Stimulated activated CD4-positive, alpha-beta T cell treated with anti-CD3 and anti-CD28 coated beads, Interleukin-12 subunit alpha, Interleukin-12 subunit beta, amount 100 ng/mL, for 48 hours (primary cell): Measurements from ENCODE around the gene OR5B12.
"Not testable (repeated sequence)": the region's sequence is repeated elsewhere in the genome, so short reads cannot be mapped to it uniquely, and the experiment has no call there.

ENCODE experiments used
- DNase-seq, 3 donors: peaks; one replicate each; pipeline ENCODE4 v3.0.0-alpha.2; 2020; ENCODE audit warnings: low read depth in 2 of 3, low spot score in 1 of 3

Gene OR5B12

DNA sequence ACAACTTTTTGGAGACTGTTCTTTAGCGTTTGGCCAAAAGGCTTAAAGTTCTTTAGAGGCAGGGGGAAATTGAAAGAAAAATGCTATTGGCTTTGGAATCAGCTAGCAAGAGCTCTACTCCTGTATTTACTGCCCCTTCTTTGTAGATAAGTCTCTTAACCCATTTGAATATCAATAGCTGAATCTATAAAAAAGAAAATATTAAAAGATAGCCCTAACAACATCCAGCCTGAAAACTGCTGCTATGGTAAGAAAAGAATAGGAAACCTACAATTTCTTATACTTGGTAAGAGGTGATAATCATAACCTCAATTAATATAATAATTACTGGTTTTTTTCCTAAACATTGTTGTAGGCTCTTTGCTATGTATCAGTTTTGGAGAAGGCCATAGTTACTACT lies at the start of gene OR5B12:
Gene OR5B12 (minus strand): TSS at position 101 of the 400 bp plus-strand sequence. CDS start 2,085 bp downstream, outside the sequence.
- no peak for DNase-seq

DNA sequence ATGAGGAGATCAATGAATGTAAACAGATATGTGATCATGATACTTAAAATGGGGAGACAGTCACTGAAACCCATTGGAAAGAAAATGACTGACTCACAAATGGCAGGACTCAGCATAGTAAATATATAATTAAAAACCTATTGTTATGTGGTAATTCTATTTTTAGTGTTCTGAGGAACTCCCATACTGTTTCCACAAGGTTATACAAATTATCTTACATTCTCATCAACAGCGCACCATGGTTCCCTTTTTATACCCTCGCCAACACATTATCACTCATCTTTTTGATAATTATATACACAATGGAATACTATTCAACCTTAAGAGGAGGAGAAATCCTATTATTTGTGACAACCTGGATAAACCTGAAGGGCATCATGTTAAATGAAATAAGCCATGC lies 48.8 kb upstream of the OR5B12 start:
- DNase-seq: no peak

DNA sequence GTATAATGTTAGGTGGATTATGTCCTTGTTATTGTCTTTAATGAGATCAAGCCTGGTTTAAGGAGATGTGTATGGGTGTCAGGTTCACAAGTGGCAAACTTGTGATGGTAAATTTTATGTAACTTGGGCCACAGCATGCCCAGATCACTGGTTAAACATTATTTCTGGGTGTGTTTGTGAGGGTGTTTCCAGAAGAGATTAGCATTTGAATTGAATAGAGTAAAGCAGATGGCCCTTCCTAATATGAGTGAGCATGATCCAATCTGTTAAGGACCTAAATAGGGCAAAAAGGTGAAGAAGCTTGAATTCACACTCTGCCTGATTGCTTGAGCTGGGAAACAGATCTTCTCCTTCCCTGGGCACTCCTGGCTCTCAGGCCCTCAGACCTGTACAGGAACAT lies 45.1 kb upstream of the OR5B12 start:
- no peak for DNase-seq

DNA sequence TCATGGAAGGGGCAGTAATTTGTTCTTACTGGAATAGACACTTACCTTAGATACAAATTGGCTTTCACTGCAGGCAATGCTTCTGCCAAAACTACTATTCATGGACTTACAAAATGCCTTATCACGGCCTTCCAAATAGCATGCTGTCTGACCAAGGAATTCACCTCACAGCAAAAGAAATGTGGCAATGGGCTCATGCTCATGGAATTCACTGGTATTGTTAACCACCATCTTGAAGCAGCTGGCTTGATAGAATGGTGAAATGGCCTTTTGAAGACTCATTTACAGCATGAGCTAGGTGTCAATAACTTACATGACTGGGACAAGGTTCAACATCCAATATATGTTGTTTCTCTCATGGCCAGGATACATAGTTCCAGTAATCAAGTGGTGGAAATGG lies 43.9 kb upstream of the OR5B12 start:
- no peak for DNase-seq

DNA sequence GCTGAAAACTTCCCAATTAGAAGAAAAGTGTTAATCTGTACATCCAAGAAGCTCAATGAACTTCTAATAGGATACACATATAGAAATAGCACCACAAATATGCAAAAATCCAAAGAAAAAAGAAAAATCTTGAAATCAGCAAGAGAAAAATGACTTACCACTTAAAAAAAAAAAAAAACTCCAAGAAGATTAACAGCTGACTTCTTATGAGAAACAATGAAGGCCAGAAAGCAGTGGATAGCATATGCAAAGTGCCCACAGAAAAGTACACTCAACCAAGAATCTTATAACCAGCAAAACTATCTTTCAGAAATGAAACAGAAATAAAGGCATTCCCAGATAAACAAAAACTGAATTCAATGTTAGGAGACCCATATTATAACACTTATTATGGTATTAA lies 29.9 kb upstream of the OR5B12 start:
- DNase-seq: no peak

DNA sequence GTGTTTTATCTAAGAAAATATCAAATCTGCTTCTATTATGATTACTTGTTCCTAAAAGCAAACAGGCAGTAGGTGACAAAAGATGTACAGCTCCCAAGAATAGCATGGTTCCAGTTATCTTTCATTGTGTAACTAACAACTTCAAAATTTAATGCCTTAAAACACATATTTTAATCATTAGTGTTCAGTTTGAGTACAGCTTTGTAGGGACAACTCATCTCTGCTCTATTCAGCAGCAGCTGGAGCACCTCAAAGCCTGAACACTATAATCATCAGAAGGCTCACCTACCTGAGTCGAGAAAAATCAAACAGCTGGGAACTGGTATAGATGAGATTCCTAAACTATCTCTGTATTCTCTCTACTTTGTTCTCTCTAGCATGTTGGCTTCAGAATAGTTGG lies 24.3 kb upstream of the OR5B12 start:
- DNase-seq: no peak

DNA sequence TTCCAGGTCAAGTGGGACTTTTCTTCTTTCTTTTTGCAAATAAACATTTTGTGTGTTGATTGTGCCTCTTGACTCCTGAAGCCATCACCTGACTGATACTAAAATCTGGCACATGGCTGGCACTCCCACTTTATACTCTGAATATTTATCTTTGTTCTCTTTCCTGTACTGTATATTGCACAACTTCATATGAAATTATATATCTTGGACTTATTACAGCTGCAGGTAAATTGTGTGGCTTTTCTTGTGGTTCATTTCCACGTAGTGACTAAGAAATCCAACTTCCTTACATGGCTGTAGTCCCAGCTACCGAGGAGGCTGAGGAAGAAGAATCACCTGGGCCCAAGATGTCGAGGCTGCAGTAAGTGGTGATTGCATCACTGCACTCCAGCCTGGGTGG lies 23.7 kb upstream of the OR5B12 start:
- DNase-seq: no peak

DNA sequence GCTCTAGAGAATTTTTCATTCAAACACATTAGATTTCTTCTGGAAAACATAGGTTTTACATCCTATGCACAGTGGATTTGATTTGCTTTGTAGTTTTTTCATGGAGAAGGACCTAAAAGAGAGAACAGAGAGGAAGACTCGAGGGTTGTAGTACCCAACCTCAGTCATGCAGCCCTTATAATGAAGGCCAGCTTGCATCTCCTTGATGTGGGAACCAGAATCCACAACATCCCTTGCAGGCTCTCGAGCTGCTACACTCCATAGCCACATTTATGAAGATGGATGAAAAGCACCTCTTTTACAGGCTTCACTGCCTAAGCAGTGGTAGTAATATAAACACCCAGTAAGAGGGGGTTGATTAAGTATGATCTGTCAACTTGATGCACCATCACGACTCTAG lies 9.5 kb upstream of the OR5B12 start:
- DNase-seq: no peak

DNA sequence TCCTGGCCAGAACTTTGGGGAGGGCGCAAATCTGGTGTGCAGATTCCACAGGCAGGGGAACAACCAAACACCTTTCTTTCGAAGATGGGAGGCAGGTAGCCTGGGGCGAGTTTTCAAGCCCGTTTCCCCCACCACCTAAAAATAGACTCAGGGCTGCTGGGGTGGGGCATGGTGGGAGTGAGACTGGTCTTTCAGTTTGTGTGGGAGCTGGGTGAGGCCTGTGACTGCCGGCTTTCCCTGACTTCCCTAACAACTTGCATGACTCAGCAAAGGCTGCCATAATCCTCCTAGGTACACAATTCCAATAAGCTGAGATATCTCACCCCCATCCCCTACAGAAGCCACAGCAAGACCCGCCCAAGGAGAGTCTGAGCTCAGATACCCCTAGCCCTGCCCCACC lies 4.3 kb upstream of the OR5B12 start:
- no peak for DNase-seq

DNA sequence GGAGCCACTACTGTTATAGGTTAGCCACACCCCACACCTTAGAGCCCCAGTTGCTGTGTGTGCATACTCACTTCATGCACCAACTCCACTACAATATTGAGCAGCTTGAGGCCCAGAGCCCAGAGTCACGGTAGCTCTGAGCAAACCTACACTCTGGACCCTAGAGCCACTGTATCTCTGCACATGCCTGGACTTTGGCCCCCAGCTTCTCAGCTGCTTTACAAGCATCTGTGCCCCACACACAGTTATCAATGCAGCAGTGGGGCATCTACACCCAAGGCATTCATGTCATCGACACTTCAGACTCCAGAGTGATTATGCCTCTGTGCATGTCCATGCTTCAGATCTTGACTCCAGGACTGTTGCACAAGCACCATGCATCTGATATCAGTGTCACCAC lies 2.3 kb upstream of the OR5B12 start:
- DNase-seq: no peak

DNA sequence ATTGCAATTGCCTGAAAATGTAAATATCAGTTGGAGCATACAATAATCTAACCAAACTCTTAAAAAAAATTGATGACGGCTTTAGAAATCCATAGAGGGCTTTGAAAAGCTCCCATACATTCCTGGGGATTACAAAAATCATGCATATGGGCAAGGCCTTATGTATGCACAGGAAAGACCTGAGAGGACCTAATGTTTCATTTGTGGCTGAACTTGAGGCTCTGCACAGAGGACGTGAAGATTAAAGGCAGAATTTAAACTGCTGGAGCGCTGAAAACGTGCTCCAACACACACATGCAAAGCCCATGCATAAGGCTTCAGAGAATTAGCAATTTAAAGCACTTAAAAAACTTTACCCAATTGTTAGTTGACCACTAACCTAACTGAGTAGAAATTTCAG lies 3.5 kb downstream of the OR5B12 start:
- DNase-seq: no peak

DNA sequence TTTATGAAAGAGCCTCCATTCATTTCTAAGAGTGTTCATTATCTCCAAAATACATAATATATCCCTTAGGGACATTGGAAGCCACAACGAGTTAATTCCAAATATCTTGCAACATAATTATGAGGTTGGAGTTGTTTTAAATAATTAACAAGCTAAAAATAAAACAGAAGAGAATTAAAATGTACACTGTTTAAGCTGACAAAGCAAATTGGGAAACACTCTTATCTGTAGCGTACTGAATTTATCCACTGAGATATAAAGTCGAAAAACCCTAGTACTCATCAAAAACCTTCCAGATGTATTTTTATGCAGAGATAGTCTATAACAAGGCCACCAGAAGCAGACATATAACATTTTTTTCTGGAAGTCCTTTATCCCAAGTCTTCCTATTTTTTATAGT lies 7.8 kb downstream of the OR5B12 start:
- no peak for DNase-seq

DNA sequence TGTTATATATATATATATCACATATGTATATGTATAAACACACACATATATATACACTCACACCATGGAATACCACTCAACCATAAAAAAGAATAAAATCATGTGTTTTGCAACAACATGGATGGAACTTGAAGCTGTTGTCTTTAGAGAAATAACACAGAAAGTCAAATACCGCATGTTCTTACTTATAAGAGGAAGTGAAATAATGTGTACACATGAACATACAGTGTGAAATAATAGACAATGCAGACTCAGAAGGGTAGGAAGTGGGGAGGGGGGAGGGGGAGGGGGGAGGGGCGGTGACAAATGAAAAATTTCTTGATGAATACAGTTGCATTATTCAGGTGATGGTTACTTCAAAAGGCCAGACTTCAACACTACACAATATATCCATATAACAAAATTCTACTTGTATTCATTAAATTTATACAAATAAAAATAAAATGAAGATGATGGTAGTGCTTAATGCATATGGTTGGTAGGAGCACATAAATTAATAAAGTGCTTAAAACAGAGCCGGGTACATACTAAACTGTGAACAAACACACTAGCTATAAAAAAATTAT lies 8.3 kb downstream of the OR5B12 start:
- no peak for DNase-seq

DNA sequence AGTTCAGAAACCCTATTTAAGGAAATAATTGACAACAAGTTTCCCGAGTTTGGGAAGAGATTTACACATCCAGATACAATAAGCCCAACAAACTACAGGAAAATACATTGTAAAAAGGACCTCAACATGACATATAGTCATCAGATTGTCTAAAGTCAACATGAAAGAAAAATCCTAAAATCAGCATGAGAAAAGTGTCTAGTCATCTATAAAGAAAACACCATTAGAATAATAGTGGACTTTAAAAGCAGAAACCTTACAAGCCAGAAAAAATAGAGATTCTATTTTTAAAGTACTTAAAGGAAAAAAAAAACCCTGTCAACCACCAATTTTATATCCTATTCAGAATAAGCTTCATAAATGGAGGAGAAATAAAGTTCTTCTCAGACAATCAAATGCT lies 12.8 kb downstream of the OR5B12 start:
- DNase-seq: no peak

DNA sequence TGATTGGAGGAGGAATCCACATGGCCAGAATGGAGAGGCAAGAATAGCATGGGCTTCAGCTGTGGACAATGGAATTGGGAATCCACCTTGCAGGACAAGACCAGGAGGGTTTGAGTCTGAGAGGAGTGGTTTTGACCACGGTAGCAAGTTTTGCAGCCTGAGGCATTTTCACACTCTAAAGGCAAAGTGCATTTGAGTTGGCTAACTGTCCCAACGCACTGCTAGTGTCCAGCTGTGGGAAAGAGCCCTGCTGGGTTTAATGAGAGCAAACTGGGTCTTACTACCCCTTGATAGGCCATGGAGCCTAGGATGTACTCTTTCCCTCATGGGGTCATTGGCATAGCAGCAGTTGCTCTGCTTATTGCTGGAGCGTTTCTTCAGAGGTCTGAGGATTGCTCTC lies 14.0 kb downstream of the OR5B12 start, which contains the start of gene OR5B2:
Gene OR5B2 (minus strand): TSS at position 101 of the 400 bp plus-strand sequence. CDS start 4,860 bp downstream, outside the sequence.
- DNase-seq: no peak

DNA sequence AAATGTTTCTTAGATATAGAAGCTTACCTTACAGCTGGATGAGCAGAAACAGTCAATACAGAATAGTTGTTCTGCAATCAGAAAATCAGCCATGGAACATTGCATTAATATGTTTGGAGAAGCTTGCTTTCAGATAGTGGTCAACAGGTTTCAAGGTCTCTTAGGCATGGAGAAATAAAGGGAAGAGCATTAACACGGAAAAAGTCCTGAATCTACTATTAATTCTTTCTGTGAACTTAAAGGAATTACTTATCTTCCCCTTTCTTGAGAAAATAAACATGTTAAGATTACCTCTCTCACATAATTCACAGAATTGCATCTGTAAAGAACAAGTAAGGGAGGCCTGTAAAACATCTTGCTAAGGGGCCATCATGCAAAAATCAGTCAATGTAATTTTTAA lies 35.3 kb downstream of the OR5B12 start, which contains the start of gene OR5B3:
Gene OR5B3 (minus strand): TSS at position 101 of the 400 bp plus-strand sequence. CDS start 3,465 bp downstream, outside the sequence.
- DNase-seq: no peak

DNA sequence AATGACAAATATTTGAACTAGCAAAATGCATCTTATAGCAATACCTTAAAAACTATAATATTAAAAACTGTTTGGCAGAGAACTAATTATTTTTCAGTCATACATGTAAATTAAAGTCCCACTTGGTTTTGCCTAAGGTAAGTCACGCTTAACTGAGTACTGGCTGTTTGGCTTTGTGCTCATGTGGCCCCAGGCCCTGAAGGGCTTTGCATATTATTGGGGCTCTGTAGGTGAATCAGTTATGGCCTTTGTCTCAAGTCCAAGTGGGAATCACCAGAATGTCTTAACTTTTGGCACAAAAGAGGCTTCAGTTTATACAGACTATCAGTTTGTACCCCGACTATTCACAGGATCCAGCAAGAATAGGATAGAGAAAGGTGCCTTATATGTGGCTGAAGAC lies 42.4 kb downstream of the OR5B12 start:
- not testable (repeated sequence) for DNase-seq

DNA sequence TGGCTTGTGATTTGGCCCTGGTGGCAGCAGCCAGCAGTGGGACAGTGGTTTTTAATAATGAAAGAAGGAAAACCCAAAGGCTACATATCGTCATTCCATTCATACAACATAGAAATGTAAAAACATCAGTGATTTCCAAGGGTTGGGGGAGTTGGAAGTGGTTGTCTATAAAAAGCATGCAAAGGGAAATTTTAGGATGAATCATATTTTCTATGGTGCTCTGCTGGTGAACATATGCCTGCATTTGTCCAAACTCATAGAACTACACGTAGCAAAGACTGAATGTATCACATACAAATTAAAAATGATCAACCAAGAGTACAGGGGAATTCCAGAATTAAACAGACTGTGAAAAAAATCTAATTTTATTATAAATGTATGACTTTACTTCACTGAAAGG lies 46.5 kb downstream of the OR5B12 start:
- DNase-seq: no peak

DNA sequence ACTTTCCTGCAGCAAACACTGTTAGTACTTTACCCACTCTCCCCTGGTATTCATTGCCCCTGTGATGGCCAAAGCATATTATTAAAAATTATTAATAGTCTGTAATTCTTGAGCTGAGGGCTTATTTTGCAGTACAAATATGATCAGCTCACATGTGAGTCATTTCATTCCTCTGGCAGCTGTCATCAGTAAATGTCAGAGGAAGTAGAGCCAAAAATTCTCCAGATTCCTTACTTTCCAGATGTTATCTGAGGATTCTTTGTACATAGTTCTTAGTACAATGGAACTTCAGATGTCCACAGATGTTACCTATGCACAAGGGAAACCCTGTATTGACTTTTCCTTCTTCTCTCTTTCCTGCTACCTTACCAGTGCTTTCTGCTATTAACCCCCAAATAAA lies 47.8 kb downstream of the OR5B12 start:
- DNase-seq: no peak

DNA sequence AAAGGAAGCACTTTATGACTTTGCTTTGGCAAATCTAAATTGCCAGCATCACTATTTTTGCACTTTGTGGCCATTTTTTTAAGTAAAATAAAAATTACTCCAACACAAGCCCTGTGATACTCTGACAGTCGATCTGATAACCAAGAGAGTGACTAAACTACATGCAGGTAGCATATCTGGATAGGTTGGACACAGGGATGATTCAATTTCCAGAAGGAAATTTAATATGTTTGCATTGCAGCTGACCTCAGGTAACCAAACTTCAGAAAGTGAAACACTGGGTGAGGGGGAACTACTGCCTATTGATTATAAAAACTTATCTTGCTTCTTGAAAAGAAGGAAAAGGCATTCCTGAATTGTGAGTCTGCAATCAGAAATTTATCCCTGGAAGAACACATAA lies 49.3 kb downstream of the OR5B12 start:
- DNase-seq: no peak

DNA sequence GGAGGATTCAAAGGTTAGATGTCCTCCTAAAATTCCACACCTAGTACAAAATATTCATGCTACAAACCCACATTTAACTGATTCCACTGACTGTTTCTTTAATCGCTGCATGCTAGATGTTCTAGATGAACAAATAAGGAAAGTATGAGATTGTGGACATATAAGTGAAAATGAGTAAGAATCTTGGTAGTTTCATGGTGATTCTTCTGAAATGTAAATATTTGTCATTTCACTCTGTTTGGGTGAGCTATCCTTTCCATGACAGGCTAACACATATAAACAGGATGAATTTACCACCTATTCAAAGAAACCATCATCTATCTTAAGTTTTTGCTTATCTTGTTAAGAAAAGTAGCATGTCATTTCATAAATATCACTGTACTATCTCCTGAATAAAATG lies 50.2 kb downstream of the OR5B12 start:
- DNase-seq: no peak

DNA sequence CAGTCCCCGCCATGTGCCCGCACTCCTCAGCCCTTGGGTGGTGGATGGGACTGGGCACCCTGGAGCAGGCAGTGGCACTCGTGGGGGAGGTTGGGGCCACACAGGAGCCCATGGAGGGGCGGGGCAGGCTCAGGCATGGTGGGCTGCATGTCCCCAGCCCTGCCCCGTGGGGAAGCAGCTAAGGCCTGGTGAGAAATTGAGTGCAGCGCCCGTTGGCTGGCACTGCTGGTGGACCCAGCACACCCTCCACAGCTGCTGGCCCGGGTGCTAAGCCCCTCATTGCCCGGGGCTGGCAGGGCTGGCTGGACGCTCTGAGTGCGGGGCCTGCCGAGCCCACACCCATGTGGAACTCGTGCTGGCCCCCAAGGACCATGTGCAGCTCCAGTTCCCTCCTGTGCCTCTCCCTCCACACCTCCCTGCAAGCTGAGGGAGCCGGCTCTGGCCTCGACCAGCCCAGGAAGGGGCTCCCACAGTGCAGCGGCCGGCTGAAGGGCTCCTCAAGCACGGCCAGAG lies 51.4 kb downstream of the OR5B12 start:
- no peak for DNase-seq
